ENCODE measurements around the gene LTBP4. TPM values are rescaled to one million over a fixed set of nuclear protein-coding genes. Genes with fewer than 3 reads are reported as not detected.
"Not testable (repeated sequence)": the region's sequence is repeated elsewhere in the genome, so short reads cannot be mapped to it uniquely, and the experiment has no call there.

The LTBP4 gene
- polyA plus RNA-seq, 1 donor, result 187 TPM

GRCh38 chr19:40627486-40628279, 26.5 kb downstream of the LTBP4 start:
- no peak for DNase-seq

- DNase-seq, result no peak
Measured at GRCh38 chr19:40629346-40629745, 28.2 kb downstream of the LTBP4 start.

GRCh38 chr19:40630571-40631160, 29.5 kb downstream of the LTBP4 start:
- DNase-seq, result no peak

GRCh38 chr19:40632311-40633036, 31.3 kb downstream of the LTBP4 start:
- DNase-seq, result no peak

- DNase-seq, result no peak
Measured at GRCh38 chr19:40633207-40633606, 32.0 kb downstream of the LTBP4 start.

GRCh38 chr19:40638327-40638726, 37.2 kb downstream of the LTBP4 start:
- no peak for DNase-seq

- no peak for DNase-seq
Measured at GRCh38 chr19:40639638-40639982, 38.4 kb downstream of the LTBP4 start.

- no peak for DNase-seq
Measured at GRCh38 chr19:40640744-40641143, 39.6 kb downstream of the LTBP4 start.

GRCh38 chr19:40641281-40641680, 40.1 kb downstream of the LTBP4 start:
- no peak for DNase-seq

GRCh38 chr19:40642051-40642706, 41.0 kb downstream of the LTBP4 start:
- no peak for DNase-seq

- DNase-seq, result no peak
Measured at GRCh38 chr19:40642757-40643305, 41.7 kb downstream of the LTBP4 start.

GRCh38 chr19:40646743-40647254, 45.6 kb downstream of the LTBP4 start:
- DNase-seq, result no peak

GRCh38 chr19:40649903-40650675, 48.9 kb downstream of the LTBP4 start:
- not testable (repeated sequence) for DNase-seq

- no peak for DNase-seq
Measured at GRCh38 chr19:40650749-40651305, 49.7 kb downstream of the LTBP4 start.

GRCh38 chr19:40652303-40652702, 51.1 kb downstream of the LTBP4 start:
- not testable (repeated sequence) for DNase-seq

- DNase-seq, result not testable (repeated sequence)
Measured at GRCh38 chr19:40655684-40656083, 54.5 kb downstream of the LTBP4 start.

GRCh38 chr19:40658031-40658430, 56.9 kb downstream of the LTBP4 start:
- DNase-seq, result no peak

GRCh38 chr19:40659116-40659515, 57.9 kb downstream of the LTBP4 start:
- DNase-seq, result no peak

- no peak for DNase-seq
Measured at GRCh38 chr19:40659566-40659965, 58.4 kb downstream of the LTBP4 start.

GRCh38 chr19:40661616-40662015, 60.4 kb downstream of the LTBP4 start:
- DNase-seq, result no peak

All from left kidney (tissue), 2 donors.